Activated CD4-positive, alpha-beta T cell treated with anti-CD3 and anti-CD28 coated beads, Interleukin-2, amount 50 U/mL, for 16 hours (primary cell): ENCODE data around the gene TSPAN14.

Experiments
- DNase-seq: peaks from one replicate; pipeline ENCODE4 v3.0.0-alpha.2; 2020

TSPAN14 gene

GRCh38 chr10:80509108-80509402 lies 54.9 kb downstream of the TSPAN14 start:
- DNase-seq = no peak

GRCh38 chr10:80509403-80510161 lies 55.5 kb downstream of the TSPAN14 start:
- DNase-seq = no peak

- no peak for DNase-seq
Observed at GRCh38 chr10:80512031-80512526, 58.0 kb downstream of the TSPAN14 start.

- DNase-seq = no peak
Observed at GRCh38 chr10:80513106-80513505, 59.0 kb downstream of the TSPAN14 start.

GRCh38 chr10:80515511-80515910 lies 61.4 kb downstream of the TSPAN14 start:
- no peak for DNase-seq

- no peak for DNase-seq
Observed at GRCh38 chr10:80515941-80516340, 61.8 kb downstream of the TSPAN14 start.

- no peak for DNase-seq
Observed at GRCh38 chr10:80516506-80517075, 62.5 kb downstream of the TSPAN14 start.

GRCh38 chr10:80517416-80518142 lies 63.5 kb downstream of the TSPAN14 start:
- no peak for DNase-seq

- no peak for DNase-seq
Observed at GRCh38 chr10:80518143-80518806, 64.2 kb downstream of the TSPAN14 start.

GRCh38 chr10:80518807-80519360 lies 64.8 kb downstream of the TSPAN14 start:
- DNase-seq = no peak

- no peak for DNase-seq
Observed at GRCh38 chr10:80519936-80520650, 66.0 kb downstream of the TSPAN14 start.

- DNase-seq = no peak
Observed at GRCh38 chr10:80520661-80521470, 66.8 kb downstream of the TSPAN14 start.

GRCh38 chr10:80522756-80523363 lies 68.8 kb downstream of the TSPAN14 start:
- DNase-seq = no peak

- DNase-seq = no peak
Observed at GRCh38 chr10:80523773-80524172, 69.7 kb downstream of the TSPAN14 start.

- DNase-seq = no peak
Observed at GRCh38 chr10:80524190-80524909, 70.2 kb downstream of the TSPAN14 start.

GRCh38 chr10:80526218-80526617 lies 72.1 kb downstream of the TSPAN14 start:
- DNase-seq = no peak

- no peak for DNase-seq
Observed at GRCh38 chr10:80526742-80527141, 72.6 kb downstream of the TSPAN14 start.

- DNase-seq = no peak
Observed at GRCh38 chr10:80528185-80528700, 74.1 kb downstream of the TSPAN14 start.

- DNase-seq = no peak
Observed at GRCh38 chr10:80528901-80529300, 74.8 kb downstream of the TSPAN14 start.

GRCh38 chr10:80529604-80530003 lies 75.5 kb downstream of the TSPAN14 start:
- DNase-seq = no peak
